A549 (cell line): ENCODE results near the gene SPAG7. TPM values are rescaled to one million over a fixed set of nuclear protein-coding genes. Genes with fewer than 3 reads are reported as not detected.

Experiments used
- ATAC-seq, 2 experiments: fragments of 200-7000 bp in 1 of 2; fragments of >200 bp in 1 of 2; cut with Nextera tagmentation in 1 of 2; cut with Tn5 transposase in 1 of 2; 3 replicates each; pipeline versions ENCODE4 v1.8.0 to v1.9.1; 2018 to 2020; ENCODE audit warnings: mild to moderate bottlenecking in 1 of 2, moderate library complexity in 1 of 2
- CTCF ChIA-PET: fragments of 300-600 bp; sonication (Branson Sonifier 250); formaldehyde crosslinking; extraction: SDS; loops from one replicate; lab custom pipeline; 2021; ENCODE audit warnings: antibody characterized with exemption, inconsistent platforms; lab: Yijun Ruan, JAX
- POLR2A ChIA-PET: fragments of 350-600 bp; formaldehyde crosslinking; extraction: SDS; loops from one replicate; lab custom pipeline; 2021; ENCODE audit warnings: antibody characterized with exemption, inconsistent platforms; lab: Yijun Ruan, JAX
- DNase-seq, 2 experiments: peaks; one replicate each; pipeline versions ENCODE4 v3.0.0 to v3.0.0-alpha.2; 2011 to 2016; ENCODE audit warnings: low read depth in 1 of 2, low spot score in 1 of 2
- FAIRE-seq: peaks from 2 replicates; lab custom pipeline; 2011; peaks lifted over from hg19 to GRCh38; lab: Jason Lieb, UNC
- H3K27ac ChIP-seq, 2 experiments: fragments of >200 bp; sonication (Bioruptor Twin); formaldehyde crosslinking; 3 replicates each; pipeline ENCODE4 v1.5.1; 2016 to 2017
- H3K4me1 ChIP-seq: fragments of >200 bp; sonication (Bioruptor Twin); formaldehyde crosslinking; 3 replicates; pipeline ENCODE4 v1.6.1; 2016
- H3K4me2 ChIP-seq: fragments of >200 bp; sonication (Bioruptor Twin); formaldehyde crosslinking; 3 replicates; pipeline ENCODE4 v1.6.1; 2016
- H3K4me3 ChIP-seq: fragments of >200 bp; sonication (Bioruptor Twin); formaldehyde crosslinking; 3 replicates; pipeline ENCODE4 v1.5.1; 2016
- H3K9me3 ChIP-seq: fragments of >200 bp; sonication (Bioruptor Twin); formaldehyde crosslinking; 3 replicates; pipeline ENCODE4 v1.6.1; 2016
- ATOH8 ChIP-seq: fragments of 250-450 bp; sonication (Bioruptor Pico); IDR thresholded peaks from 2 replicates; pipeline ENCODE4 v1.5.0; 2020; ENCODE audit warnings: low read depth, mild to moderate bottlenecking, moderate library complexity
- BHLHE40 ChIP-seq: IDR thresholded peaks from 2 replicates; pipeline ENCODE4 v1.6.1; 2012; ENCODE audit warnings: low read depth, low read length, inconsistent platforms
- CBX8 ChIP-seq: fragments of 200-600 bp; sonication (generic); IDR thresholded peaks from 2 replicates; pipeline ENCODE4 v1.6.1; 2016
- CHD4 ChIP-seq: fragments of 200-600 bp; sonication (generic); IDR thresholded peaks from 2 replicates; pipeline ENCODE4 v1.6.1; 2016; ENCODE audit warnings: antibody characterized with exemption, mild to moderate bottlenecking, borderline replicate concordance
- E2F6 ChIP-seq: IDR thresholded peaks from 2 replicates; pipeline ENCODE4 v1.6.1; 2012; ENCODE audit warnings: low read depth, borderline replicate concordance
- EHF ChIP-seq: fragments of 250-450 bp; sonication (Bioruptor Pico); IDR thresholded peaks from 2 replicates; pipeline ENCODE4 v1.5.0; 2020; ENCODE audit warnings: mild to moderate bottlenecking
- ELK1 ChIP-seq: fragments of 150-350 bp; IDR thresholded peaks from 2 replicates; pipeline ENCODE4 v1.6.1; 2014; ENCODE audit warnings: low read depth, mild to moderate bottlenecking, low read length
- EP300 ChIP-seq, 2 experiments: fragments of >200 bp; sonication (Bioruptor Twin); formaldehyde crosslinking; IDR thresholded peaks; 2 replicates in 1 of 2; 3 replicates in 1 of 2; pipeline ENCODE4 v1.6.1; 2016 to 2017
- FOSB ChIP-seq: fragments of 250-450 bp; sonication (Bioruptor Pico); IDR thresholded peaks from 2 replicates; pipeline ENCODE4 v1.5.0; 2020; ENCODE audit warnings: mild to moderate bottlenecking, moderate library complexity
- FOSL2 ChIP-seq, 2 experiments: fragments of 450-650 bp in 1 of 2; fragments of >200 bp in 1 of 2; sonication (Bioruptor Twin) in 1 of 2; formaldehyde crosslinking; IDR thresholded peaks; 2 replicates each; pipeline versions ENCODE4 v1.5.0 to v1.6.1; 2016 to 2020; ENCODE audit warnings: mild to moderate bottlenecking in 1 of 2, moderate library complexity in 1 of 2
- FOXS1 ChIP-seq: fragments of 250-450 bp; sonication (Bioruptor Pico); IDR thresholded peaks from 2 replicates; pipeline ENCODE4 v1.5.0; 2020; ENCODE audit warnings: mild to moderate bottlenecking, moderate library complexity
- GATA3 ChIP-seq: IDR thresholded peaks from 2 replicates; pipeline ENCODE4 v1.6.1; 2012; ENCODE audit warnings: borderline replicate concordance
- HDAC2 ChIP-seq: fragments of 200-600 bp; sonication (generic); IDR thresholded peaks from 2 replicates; pipeline ENCODE4 v1.6.1; 2016
- HMGXB4 ChIP-seq: fragments of 250-450 bp; sonication (Bioruptor Pico); IDR thresholded peaks from 2 replicates; pipeline ENCODE4 v1.5.0; 2021; ENCODE audit warnings: mild to moderate bottlenecking, moderate library complexity, borderline replicate concordance
- HOXA7 ChIP-seq: fragments of 250-450 bp; sonication (Bioruptor Pico); IDR thresholded peaks from 2 replicates; pipeline ENCODE4 v1.5.0; 2020; ENCODE audit warnings: mild to moderate bottlenecking, moderate library complexity
- HOXB13 ChIP-seq: fragments of 250-450 bp; sonication (Bioruptor Pico); IDR thresholded peaks from 2 replicates; pipeline ENCODE4 v1.5.0; 2020; ENCODE audit warnings: low read depth, mild to moderate bottlenecking, moderate library complexity
- KDM5A ChIP-seq: fragments of 200-600 bp; sonication (generic); IDR thresholded peaks from 2 replicates; pipeline ENCODE4 v1.6.1; 2016; ENCODE audit warnings: antibody characterized with exemption, mild to moderate bottlenecking
- MAFK ChIP-seq: fragments of 450-650 bp; IDR thresholded peaks from 2 replicates; pipeline ENCODE4 v1.6.1; 2014; ENCODE audit not compliant: partially characterized antibody
- MAX ChIP-seq: IDR thresholded peaks from 2 replicates; pipeline ENCODE4 v1.6.1; 2012
- MYC ChIP-seq: IDR thresholded peaks from 2 replicates; pipeline ENCODE4 v1.6.1; 2012; ENCODE audit warnings: mild to moderate bottlenecking, inconsistent platforms, low read length, improper control_type of control experiment, borderline replicate concordance
- NFE2L2 ChIP-seq: fragments of 150-350 bp; conservative IDR thresholded peaks from 2 replicates; pipeline ENCODE4 v1.6.1; 2014; ENCODE audit warnings: low read length
- NPAS2 ChIP-seq: fragments of 250-450 bp; sonication (Bioruptor Pico); IDR thresholded peaks from 2 replicates; pipeline ENCODE4 v1.8.0; 2022; ENCODE audit warnings: mild to moderate bottlenecking, moderate library complexity, borderline replicate concordance
- NR3C1 ChIP-seq: fragments of >200 bp; sonication (Bioruptor Twin); formaldehyde crosslinking; IDR thresholded peaks from 3 replicates; pipeline ENCODE4 v1.6.1; 2017
- POLR2A ChIP-seq: IDR thresholded peaks from 2 replicates; pipeline ENCODE4 v1.6.1; 2012; ENCODE audit warnings: mild to moderate bottlenecking, low read length
- POLR2AphosphoS2 ChIP-seq: conservative IDR thresholded peaks from 2 replicates; pipeline ENCODE4 v1.6.1; 2012; ENCODE audit warnings: low read length, improper control_type of control experiment, inconsistent platforms
- RCOR1 ChIP-seq: fragments of 150-350 bp; IDR thresholded peaks from 2 replicates; pipeline ENCODE4 v1.6.1; 2014; ENCODE audit warnings: antibody characterized with exemption, low read length, low read depth
- REST ChIP-seq: fragments of 200-600 bp; sonication (generic); IDR thresholded peaks from 2 replicates; pipeline ENCODE4 v1.6.1; 2016; ENCODE audit warnings: antibody characterized with exemption, mild to moderate bottlenecking, moderate library complexity
- RFX5 ChIP-seq: fragments of 450-650 bp; IDR thresholded peaks from 2 replicates; pipeline ENCODE4 v1.7.1; 2014; ENCODE audit warnings: antibody characterized with exemption, mild to moderate bottlenecking, moderate library complexity
- RNF2 ChIP-seq: fragments of 200-600 bp; sonication (generic); IDR thresholded peaks from 2 replicates; pipeline ENCODE4 v1.6.1; 2016; ENCODE audit warnings: low read depth, mild to moderate bottlenecking, antibody characterized with exemption, moderate library complexity, borderline replicate concordance
- SMC3 ChIP-seq: fragments of >200 bp; sonication (Bioruptor Twin); formaldehyde crosslinking; IDR thresholded peaks from 3 replicates; pipeline ENCODE4 v1.6.1; 2018; ENCODE audit warnings: inconsistent platforms
- TP53 ChIP-seq: fragments of 250-450 bp; sonication (Bioruptor Pico); IDR thresholded peaks from 2 replicates; pipeline ENCODE4 v1.5.0; 2021; ENCODE audit warnings: mild to moderate bottlenecking, moderate library complexity
- USF2 ChIP-seq: fragments of 450-650 bp; IDR thresholded peaks from 2 replicates; pipeline ENCODE4 v1.6.1; 2014; ENCODE audit warnings: antibody characterized with exemption
- ZC3H11A ChIP-seq: fragments of 450-650 bp; IDR thresholded peaks from 2 replicates; pipeline ENCODE4 v1.6.1; 2014; ENCODE audit warnings: antibody characterized with exemption, mild to moderate bottlenecking
- ZFP36 ChIP-seq: fragments of 450-650 bp; IDR thresholded peaks from 2 replicates; pipeline ENCODE4 v1.6.1; 2014; ENCODE audit warnings: borderline replicate concordance; ENCODE audit not compliant: partially characterized antibody
- WGBS: methylation state at CpG from one replicate; pipeline ENCODE4 v1.1.6; 2017; ENCODE audit errors: missing lambda C conversion rate; 5-methylcytosine and 5-hydroxymethylcytosine counted together
- polyA plus RNA-seq, 4 experiments: library from polyadenylated mRNA; depleted of rRNA in 3 of 4; stranded (reverse); fragments of >200 nt; fragmentation: RNase III in 1 of 4; extraction: RNeasy Plus Mini Kit Qiagen cat#74134 plus additional on column Dnase treatment in 1 of 4; gene quantifications; 2 replicates in 3 of 4; 3 replicates in 1 of 4; pipeline ENCODE4 v1.2.3, GENCODE V29; 2011 to 2017

Gene SPAG7
- polyA plus RNA-seq, 2 of the 4 experiments (the other 2 are of a cell fraction), result 94.9 to 102 TPM

GRCh38 chr17:4948931-4949320 is 18.7 kb downstream of the SPAG7 start:
- CTCF ChIA-PET, result interaction anchor here (0.6 to 1.5 kb wide), 4 partner anchors 16 to 39 kb away, joined by 3 read pairs; partner anchors contain the start of genes CAMTA2 and SPAG7
- peak overlapping the region; percentile 99 for H3K27ac ChIP-seq
- peak overlapping the region; percentile 98 for H3K4me3 ChIP-seq
- peaks cover 54% of the 10 kb centered on the region for H3K4me1 ChIP-seq
- H3K4me2 ChIP-seq, result peak overlapping the region; percentile 99
- peak; percentile 95 to 98 for DNase-seq
- TF ChIP-seq HMGXB4 (CRISPR knock-in tag), result no peak
- no peak for TF ChIP-seq POLR2AphosphoS2
- no peak for TF ChIP-seq BHLHE40
- TF ChIP-seq HOXB13, result no peak
- no peak for TF ChIP-seq FOXS1 (CRISPR knock-in tag)
- no peak for TF ChIP-seq HOXA7 (CRISPR knock-in tag)
- TF ChIP-seq E2F6, result peak; percentile 15; the same call in 1 of the 2 replicates
- TF ChIP-seq MYC, result peak; percentile 69
- no peak for TF ChIP-seq SMC3
- no peak for TF ChIP-seq ZFP36
- TF ChIP-seq NFE2L2, result no peak
- TF ChIP-seq RCOR1, result no peak
- TF ChIP-seq EP300 (IDR thresholded peaks at IDR 0.05), result no peak
- no peak for TF ChIP-seq MAX
- TF ChIP-seq NPAS2 (CRISPR knock-in tag), result no peak
- no peak for TF ChIP-seq CHD4
- no peak for TF ChIP-seq REST
- TF ChIP-seq CBX8, result no peak
- TF ChIP-seq NR3C1, result no peak
- TF ChIP-seq ATOH8 (CRISPR knock-in tag), result no peak
- TF ChIP-seq GATA3, result no peak
- TF ChIP-seq EHF (CRISPR knock-in tag), result no peak
- TF ChIP-seq POLR2A, result peak; percentile 64
- no peak for TF ChIP-seq MAFK
- no peak for TF ChIP-seq ELK1
- TF ChIP-seq ZC3H11A, result no peak
- TF ChIP-seq TP53 (CRISPR knock-in tag), result peak; percentile 56
- no peak for TF ChIP-seq KDM5A
- TF ChIP-seq HDAC2, result no peak
- TF ChIP-seq FOSL2 (IDR thresholded peaks at IDR 0.05), result no peak; the same call in 1 of the 2 replicates
- peak; percentile 51; the same call in 1 of the 2 replicates for TF ChIP-seq FOSL2 (CRISPR knock-in tag; IDR thresholded peaks at IDR 0.05)
- TF ChIP-seq RFX5, result no peak
- TF ChIP-seq USF2, result no peak
- TF ChIP-seq FOSB, result no peak
- no peak for TF ChIP-seq RNF2
- TF ChIP-seq, all 56 proteins: peak for 5
- no peaks in the 10 kb centered on the region for H3K9me3 ChIP-seq
- 3% methylated on average over 30 of the region's 40 CpGs for WGBS
- ATAC-seq, result peak; percentile 47 to 69
- peak; percentile 56 for FAIRE-seq
- POLR2A ChIA-PET, result interaction anchor here (0.9 to 5.3 kb wide), 8 partner anchors 9 to 239 kb away, joined by 3 to 68 read pairs (median 6); partner anchors contain the start of genes ARRB2, INCA1, KIF1C and RNF167
